ENCODE data around the gene LIPC.
"Not testable (repeated sequence)": the region's sequence is repeated elsewhere in the genome, so short reads cannot be mapped to it uniquely, and the experiment has no call there.

The LIPC gene

DNA sequence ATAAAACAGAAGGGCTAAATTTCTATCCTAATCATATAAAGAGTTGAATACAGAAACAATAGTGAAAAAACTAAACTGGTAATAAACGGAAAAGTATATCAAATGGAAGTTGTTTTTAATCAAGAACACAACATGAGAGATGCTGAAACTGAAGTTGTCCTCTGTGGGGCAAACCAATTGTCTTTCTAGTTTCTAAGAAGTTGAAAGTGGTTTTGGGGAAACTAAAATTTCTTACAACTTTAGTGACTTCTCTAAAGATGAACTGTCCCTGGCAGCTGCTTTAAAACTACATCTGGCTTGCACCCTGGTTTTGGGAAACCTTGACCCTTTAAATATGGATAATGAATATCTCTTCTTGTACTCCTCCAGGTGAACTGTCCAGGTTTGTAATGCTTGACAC is 162.1 kb downstream of the LIPC start:
- no peak for DNase-seq

DNA sequence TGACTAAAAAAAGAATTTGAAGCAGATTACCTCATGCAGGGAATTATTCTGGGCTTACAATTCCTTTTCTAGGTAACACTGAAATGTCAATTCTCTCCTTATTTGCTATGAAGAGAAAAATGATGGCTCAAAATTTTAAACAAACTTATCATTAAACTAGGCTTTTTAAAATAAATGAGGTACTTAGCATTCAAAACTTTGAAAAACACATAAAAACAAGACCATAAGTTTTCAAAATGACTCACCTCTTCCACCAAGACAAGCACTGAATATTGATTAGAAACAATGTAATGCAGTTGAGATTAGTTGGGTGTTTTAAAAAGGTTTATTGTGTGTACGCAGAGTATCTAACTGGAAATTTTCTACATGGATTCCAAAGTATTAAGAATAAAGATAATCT is 163.1 kb downstream of the LIPC start:
- DNase-seq: no peak

DNA sequence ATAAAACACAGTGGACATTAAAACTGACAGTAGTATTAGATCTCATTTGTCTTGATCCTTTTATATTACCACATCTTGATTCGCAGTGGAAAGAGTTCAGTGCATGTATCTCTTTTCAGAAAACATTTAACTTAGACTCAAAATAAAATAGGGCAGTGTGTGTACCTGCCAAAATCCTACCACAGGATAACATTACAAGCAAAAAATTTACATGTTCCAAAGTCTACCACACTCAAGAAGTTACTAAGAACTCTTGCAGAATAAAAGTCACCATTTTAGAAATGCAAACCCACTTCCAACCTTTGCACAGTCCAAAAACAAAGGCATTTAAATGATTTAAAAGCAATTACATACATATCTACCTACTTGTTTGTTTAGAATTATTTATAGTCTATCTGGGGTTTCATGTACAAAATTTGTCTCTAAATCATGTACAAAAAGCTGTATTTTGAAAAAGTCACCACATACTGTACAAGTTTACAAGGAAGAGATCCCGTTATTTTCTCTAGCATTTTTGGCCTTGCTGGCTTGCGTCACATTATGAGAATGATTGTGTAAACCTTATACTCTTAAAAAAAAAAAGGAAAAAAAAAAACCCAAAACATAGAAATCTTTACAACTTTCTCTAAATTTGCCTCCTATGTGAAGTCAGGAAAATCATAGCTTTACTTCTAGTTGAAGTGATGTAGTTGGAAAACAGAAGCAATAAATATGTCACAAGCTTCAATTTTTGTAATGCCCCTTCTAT is 163.9 kb downstream of the LIPC start:
- DNase-seq: no peak

DNA sequence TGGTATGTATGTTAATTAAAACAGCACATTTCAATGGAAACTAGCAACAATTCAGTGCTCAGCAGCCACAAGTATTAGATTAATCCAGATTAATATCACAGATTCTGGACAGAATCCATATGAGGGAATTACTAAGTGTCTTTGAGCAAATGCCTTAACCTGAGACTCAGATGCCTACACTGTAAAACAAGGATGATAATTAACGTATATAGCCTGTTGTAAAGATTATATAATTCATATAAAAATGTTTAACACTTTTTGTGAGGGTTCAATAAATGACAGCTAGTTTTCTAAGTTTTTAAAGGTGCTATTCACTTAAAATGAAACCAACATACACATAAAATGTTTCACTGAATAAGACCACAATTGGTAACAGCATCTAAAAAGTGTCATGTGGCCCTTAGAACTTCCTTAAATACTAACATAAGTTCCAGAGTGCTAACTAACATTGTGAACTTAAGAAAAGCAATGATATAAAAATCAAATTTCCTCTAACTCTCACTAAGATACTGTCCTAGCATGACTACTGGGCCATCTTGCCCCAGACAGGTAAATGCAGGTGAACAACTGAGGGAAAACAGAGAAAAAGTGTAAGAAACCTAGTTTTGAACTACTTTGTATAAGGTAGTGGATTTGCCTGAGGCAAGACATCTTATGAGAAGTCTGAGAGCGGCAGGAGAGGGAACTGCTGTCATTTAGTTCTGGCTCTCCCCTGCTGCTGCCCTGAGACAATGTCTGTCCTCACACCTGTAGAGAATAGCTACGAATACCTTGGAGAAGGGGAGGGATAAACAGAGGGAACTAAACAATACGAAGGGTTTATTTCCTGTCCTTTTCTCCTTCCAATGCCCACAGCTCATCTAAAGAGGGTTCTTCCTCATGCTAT is 166.4 kb downstream of the LIPC start:
- DNase-seq: no peak

DNA sequence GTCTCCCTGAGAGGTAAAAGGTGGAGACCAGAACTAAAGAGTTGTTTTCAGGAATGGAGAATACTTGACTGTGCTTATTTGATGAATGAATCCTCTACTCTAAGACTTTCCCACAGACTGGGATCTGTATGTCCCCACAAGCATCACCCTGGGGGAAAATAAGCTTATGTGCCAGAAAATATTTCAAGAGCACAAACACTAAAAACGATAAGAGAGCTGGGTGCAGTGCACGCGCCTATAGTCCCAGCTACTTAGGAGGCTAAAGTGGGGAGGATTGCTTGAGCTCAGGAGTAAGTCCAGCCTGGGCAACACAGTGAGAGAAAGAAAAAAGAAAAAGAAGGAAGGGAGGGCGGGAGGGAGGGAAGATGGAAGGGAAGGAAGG is 167.0 kb downstream of the LIPC start:
- DNase-seq: no peak

DNA sequence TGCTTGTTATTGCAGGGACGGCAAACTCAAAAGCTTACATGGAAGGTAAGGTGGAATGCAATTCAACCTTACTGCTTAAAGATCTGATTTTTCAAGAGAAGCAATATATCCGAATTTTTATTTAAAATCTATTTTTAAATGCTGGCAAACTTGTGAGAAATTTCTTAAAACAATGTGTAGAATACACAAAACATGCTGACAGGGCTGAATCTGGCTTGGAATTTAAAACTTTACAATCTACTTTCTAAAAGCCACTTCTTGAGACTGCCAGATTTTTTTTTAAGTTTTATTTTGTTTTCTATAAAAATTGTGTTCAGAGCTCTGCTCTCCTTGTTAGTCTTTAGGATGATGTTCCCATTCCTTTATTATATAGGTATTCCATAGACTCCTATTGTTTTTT is 171.0 kb downstream of the LIPC start:
- no peak for DNase-seq

DNA sequence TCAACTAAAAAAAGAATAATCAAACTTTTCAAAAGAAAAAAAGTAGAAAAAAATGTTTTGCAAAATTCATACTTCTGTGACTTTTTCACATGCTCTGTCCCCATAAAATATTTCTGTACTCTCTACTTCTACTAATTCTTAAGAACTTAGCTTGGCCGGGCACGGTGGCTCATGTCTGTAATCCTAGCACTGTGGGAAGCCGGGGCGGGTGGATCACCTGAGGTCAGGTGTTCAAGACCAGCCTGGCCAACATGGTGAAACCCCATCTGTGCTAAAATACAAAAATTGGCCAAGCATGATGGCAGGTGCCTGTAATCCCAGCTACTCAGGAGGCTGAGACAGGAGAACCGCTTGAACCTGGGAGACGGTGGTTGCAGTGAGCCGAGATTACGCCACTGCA is 172.1 kb downstream of the LIPC start:
- DNase-seq: not testable (repeated sequence)

DNA sequence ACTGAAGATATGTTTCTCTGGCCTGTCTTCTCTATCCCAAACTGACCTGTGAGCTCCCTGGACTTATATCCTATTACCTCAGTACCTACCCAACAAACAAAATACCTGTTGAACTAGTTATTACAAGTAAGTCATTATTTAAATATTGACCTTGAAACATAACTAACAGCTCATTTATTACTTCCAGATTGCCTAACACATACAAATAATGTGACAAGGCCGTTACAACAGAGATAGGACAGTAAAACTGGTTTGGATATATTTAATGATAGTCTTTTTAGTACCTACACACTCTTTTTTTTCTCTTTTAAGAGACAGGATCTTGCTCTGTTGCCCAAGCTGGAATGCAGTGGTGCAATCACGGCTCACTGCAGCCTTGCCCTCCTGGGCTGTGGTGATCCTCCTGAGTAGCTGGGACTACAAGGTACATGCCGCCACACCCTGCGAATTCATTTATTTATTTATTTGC is 172.7 kb downstream of the LIPC start:
- no peak for DNase-seq

DNA sequence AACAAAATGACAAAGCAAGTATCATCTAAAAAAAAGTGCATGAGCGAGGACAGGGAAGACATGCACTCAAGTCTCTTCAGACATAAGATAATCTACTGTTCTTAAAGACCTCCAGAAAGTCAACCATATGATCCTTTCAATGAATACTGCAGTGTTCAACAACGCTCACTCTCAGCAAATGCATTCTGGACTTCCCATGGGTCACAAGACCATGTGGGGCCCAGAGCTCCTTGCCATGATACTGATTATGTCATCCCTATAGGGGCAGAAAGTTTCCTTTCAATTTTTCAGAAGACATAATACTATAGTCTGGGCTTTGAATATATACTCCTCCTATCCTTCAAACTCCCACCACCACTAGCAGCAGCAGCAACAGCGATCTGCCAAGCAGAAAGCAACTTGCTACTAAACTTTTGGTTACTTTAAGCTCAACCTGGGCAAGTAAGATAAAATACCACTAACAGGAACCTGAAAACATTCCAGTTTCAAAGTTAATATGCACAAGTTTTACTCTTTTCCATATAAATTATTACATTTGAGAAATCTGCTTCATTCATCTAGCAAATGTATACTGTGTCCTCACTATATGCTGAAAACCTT is 174.2 kb downstream of the LIPC start:
- DNase-seq: no peak

DNA sequence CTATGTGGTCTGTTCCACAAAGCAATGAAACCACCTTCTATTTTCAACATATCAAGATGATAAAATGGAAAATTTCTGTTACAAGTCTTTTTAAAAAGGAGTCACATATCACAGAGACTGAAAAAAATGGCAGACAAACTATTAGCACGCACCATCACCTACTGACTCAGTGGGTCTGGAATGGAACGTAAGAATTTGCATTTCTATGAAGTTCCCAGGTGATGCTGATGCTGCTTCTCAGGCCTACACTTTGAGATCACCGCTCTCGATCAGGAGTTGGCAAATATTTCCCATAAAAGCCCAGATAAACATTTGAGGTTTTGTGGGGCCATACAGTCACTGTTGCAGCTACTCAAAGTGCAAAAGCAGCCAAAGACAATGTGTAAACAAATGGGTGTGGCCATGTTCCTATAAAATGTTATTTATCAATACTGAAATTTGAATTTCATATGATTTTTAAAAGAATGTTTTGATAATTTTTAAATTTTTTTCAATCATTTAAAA is 174.8 kb downstream of the LIPC start:
- DNase-seq: no peak

DNA sequence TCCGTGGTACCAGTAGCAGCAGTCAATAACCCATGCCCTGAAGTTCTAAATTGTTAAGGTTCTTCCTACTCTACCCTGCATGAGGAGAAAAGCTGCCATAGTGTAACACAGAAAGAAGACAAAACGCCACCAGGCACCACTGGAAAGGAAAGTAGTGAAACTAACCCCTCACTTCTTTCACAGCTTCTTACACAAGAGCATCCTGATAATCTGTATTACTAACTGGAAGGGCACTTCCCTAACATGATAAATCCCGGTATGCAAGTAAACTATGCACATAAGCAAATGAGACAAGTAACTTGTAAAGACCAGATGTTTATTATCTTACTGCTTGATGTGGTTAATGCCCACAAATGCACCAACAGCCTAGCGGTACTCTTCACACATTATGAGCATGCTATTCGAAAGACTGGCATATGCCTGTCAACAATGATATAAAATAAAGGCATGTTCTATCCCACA is 176.4 kb downstream of the LIPC start:
- no peak for DNase-seq

DNA sequence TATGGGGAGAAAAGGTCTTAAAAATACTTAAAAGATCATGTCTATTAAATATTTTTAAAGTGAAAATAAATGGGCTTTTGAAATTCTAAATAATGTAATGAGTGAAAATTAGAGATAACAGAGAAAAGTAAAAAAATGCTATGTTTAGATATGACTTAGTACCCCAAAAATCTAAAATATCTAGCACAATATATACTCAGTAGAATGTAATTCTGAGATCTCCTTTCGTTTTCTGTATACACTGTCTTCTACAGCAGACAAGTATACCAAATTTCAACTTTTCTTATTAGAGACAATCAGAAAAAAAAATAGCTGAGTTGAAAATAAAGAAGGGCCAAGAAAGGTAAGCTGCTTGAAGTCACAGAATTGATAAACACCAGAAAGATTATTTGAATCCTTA is 176.9 kb downstream of the LIPC start:
- DNase-seq: no peak

DNA sequence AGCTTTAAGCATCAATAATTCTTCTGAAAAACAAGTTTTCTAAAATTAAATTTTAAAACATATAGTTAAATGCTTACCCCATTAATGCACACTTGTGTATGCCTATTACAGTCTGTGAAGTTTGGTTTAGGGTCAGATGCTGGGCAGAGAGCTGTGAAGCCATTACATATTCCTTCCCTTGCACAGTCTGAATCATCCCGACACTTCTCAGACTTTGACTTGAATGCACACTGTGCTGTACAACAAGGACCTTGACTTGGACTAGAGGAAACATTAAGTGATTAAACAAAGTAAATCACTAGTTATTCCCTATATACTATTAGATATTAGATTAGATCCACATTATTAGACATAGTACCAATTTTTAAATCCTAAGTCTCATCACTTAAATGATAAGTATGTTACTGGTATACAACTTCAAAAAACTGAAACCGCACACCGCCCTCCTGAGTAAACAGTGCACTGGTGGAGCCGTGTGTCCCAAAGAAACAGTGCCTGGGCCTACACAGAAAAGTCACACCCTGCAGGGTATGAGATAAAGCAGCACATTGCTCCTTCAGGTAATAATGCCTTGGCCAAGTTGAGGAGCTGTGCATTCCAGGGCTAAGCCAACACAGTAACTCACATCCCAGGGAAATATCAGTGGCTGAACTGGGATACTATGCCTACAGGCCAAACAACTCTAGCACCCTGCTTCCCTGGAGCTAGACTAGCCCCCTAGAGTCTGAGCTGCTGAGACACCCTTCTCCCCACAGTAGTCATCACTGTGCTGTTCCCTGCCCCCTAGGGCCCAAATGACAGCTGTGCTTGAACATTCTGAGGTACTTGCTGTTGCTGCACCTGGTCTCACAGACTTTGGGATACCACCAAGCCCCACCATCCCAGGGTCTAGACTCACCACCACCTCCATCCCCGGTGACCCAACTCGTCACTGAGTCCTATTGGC is 180.2 kb downstream of the LIPC start:
- DNase-seq: no peak

DNA sequence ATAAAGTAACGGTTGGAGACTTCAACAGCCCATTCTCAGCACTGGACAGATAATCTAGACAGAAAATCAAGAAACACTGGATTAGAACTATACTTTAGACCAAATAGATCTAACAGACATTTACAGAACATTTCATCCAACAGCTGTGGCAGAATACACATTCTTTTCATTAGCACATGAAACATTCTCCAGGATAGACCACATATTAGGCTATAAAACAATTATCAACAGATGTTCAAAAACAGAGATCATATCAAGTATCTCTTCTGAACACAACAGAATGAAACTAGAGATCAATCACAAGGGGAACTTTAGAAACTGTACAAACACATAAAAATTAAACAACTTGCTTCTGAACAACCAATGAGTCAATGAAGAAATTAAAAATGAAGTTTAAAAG is 184.4 kb downstream of the LIPC start:
- DNase-seq: no peak

Data from femur (tissue), 1 donor.